Measurements from ENCODE around the gene CACYBP.

CACYBP gene

DNA sequence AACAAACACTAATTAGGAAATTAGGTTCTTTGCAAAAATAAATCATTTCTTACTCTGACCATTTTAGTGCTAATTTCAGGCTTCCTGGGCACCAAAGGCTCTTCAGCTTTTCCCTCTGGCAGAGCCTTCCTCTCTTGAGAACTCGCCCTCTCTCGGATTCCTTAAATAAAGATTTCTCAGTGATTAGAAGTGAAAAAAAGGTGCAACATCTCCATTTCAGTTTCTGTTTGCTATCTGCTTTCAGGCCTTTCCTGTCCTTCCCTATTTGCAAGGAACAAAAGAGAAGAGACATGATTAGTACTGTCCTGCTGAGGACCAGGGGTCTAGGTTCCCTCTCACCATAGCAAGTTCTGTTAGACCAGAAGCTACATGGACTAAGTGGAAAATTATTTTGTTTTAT lies 27.8 kb upstream of the CACYBP start:
- DNase-seq (ENCODE audit: low read depth in 2 of 2, low spot score in 1 of 2) = no peak

DNA sequence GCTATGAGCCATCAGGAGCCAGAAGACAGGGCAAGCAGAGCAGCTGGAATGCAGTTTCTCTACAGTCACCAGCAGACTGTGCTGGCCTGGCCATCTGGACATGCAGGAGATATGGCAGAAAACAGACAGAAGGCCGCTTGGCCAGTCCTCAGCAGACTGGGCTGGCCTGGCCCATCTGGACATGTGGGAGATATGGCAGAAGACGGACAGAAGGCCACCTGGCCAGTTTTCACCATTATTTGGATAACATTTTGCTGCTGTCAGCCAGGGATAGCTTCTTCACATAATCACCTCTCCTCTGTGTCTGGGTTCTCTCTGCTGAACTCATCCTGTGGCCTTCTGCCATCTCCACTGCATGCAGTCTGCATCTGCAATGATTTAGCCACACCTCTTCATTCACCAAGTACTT lies 25.0 kb upstream of the CACYBP start:
- no peak for DNase-seq (ENCODE audit: low read depth in 2 of 2, low spot score in 1 of 2)

DNA sequence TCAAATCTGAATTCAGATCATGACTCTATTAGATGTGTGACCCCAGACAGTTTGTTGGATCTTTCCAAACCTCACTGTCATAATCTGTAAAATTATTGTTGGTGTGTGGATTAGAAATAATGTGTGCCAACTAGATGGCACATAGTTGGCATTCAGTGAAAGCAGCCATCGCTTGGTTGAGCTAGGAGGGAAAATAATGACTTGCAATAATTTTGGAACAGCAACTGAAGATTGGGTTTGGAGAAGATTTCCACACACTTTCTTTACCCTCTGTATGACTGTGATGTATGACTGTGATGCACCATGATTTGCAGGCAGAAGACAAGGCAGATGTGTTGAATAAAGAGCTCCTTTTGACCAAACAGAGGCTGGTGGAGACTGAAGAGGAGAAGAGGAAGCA lies 24.0 kb upstream of the CACYBP start:
- no peak for DNase-seq (ENCODE audit: low read depth in 2 of 2, low spot score in 1 of 2)

- DNase-seq (ENCODE audit: low read depth in 2 of 2, low spot score in 1 of 2) = no peak
These were observed 23.2 kb upstream of the CACYBP start for GRCh38 chr1:174976436-174977108.

DNA sequence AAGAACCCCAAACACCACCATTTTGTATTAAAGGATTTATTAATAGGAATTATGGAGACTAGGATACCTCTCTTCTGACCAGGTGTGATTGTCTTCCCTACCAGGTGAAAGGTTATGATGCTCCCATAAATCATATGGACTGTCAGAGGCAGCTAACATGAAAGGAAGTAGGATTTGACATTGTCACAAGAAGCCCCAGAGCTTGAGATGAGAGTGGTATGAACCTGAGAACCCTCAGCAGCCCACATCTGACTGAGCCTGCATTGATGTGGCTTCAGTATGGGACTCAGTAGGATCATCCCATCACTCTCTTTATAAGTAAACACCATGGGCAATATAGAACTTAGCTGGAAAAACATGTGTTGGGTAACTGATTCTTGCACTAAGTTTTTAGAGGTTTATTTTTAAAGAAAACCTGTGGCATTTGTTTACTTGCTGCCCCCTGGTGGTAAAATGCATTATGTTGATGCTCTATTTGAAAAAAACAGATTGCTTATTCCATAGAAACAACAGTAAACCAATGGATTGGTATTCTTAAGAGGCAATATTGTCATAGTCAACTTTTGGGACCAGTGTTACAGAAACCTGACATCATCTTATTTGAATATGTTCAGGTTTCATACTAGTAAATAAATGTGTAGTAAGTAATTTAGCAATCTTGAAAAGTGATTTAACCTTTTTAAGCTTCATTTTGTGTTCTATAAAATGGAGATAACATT lies 16.6 kb upstream of the CACYBP start:
- no peak for DNase-seq (ENCODE audit: low read depth in 2 of 2, low spot score in 1 of 2)

- DNase-seq (ENCODE audit: low read depth in 2 of 2, low spot score in 1 of 2) = no peak
These were observed 14.8 kb upstream of the CACYBP start for GRCh38 chr1:174984952-174985351.

DNA sequence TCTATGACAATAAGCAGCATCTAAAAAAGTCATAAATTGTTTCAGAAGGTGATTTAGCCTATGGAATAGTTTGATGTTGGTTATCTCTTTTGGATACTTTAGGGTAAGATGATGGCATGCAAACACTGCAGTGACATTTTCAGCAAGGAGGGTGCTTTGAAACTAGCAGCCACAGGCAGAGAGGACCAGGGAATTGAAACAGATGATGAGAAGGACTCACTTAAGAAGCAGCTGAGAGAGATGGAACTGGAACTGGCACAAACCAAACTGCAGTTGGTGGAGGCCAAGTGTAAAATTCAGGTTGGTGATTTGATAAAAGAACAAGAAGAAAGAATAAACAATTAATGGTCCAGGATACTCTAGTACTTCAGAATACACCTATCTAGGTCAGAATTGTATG lies 11.2 kb upstream of the CACYBP start:
- DNase-seq (ENCODE audit: low read depth in 2 of 2, low spot score in 1 of 2) = no peak

- DNase-seq (ENCODE audit: low read depth in 2 of 2, low spot score in 1 of 2) = no peak
These were observed 10.8 kb upstream of the CACYBP start for GRCh38 chr1:174988986-174989385.

GRCh38 chr1:174989536-174990220 lies 10.1 kb upstream of the CACYBP start:
- no peak for DNase-seq (ENCODE audit: low read depth in 2 of 2, low spot score in 1 of 2)

GRCh38 chr1:174990382-174990999 lies 9.3 kb upstream of the CACYBP start:
- DNase-seq (ENCODE audit: low read depth in 2 of 2, low spot score in 1 of 2) = no peak

DNA sequence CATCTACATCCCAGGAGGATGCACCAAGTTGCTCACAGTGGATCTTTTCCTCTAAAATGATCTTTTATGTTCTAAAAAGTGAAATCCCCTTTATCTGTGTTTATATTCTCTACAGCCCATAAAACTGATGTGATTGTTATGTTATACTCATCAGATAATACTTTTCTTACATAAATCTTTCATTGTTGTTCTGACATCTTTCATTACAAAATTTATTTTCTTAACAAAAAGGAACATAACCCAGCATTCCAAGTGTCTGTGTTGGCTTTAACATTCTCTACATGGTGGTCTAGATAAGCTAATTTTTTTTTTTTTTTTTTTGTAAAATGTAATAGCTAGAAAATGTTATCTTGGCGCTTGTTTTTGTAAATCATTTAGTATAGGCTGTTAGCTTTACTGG lies 8.3 kb upstream of the CACYBP start:
- no peak for DNase-seq (ENCODE audit: low read depth in 2 of 2, low spot score in 1 of 2)

DNA sequence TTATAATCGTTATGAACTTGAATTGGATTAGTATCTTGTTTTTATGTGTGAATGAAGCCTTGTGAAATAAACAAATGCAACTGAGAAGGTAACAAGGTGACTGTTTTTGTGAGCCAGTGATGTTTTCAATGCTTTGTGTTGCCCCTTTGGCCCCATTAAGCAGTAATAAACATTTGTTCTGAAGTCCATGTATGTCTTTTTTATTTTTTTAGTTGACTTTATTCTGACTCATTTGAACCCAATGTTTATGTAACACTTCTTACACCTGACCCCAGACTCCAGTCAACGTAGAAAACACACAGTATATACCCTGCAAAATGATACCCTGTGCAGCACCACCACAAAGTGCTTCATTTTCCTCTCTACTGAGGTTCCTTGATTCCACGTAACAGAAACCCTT lies 4.6 kb upstream of the CACYBP start:
- no peak for DNase-seq (ENCODE audit: low read depth in 2 of 2, low spot score in 1 of 2)

DNA sequence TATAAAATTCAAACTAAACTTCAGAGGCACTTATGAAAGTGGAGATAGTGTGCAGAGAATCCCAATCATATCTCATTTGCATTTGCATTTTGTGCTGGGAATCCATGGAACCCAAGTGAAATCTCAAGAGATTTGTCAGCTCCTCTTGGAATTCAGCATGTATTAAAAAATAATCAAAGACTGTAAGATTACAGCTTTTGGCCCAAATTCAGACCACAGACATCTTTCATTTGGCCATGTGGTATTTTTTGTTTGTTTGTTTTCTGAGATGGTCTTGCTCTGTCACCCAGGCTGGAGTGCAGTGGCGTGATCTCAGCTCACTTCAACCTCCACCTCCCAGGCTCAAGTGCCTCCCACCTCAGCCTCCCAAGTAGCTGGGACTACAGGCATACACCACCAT lies 3.8 kb upstream of the CACYBP start:
- DNase-seq (ENCODE audit: low read depth in 2 of 2, low spot score in 1 of 2) = no peak

DNA sequence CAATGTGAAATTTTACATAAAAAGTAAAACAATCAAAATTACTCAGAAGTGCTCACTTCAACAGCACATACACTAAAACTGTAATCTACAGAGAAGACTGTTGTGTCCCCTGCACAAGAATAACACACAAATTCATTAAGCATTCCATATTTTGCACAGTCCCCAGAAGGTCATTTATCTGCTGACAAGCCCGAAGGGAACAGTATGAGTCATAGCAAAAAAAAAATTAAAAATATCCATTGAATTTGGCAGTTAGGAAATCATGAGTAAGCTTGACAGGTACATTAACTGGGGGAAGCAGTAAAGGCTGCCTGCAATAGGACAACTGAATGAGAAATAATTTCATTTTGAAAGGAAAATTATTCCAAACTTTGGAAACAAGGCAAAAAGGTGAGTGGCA lies 3.3 kb upstream of the CACYBP start:
- no peak for DNase-seq (ENCODE audit: low read depth in 2 of 2, low spot score in 1 of 2)

DNA sequence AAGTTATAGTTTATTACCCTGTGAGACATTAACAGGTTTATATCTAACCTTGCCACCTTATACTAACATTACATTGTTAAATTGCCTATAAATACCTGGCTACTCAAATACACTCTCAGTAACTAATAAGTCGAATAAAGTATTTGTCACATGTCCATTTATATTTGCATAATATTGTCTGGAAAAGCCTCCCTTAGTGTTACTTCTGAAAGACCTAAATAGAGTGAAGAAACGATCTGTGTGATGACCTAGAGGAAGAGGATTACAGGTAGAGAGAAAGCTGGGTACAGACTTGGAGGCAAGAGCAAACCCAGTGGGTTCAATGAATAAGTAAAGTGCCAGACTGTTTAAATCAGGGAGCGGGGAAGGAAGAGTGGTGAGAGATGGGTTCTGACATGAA lies 2.7 kb upstream of the CACYBP start:
- DNase-seq (ENCODE audit: low read depth in 2 of 2, low spot score in 1 of 2) = no peak

DNA sequence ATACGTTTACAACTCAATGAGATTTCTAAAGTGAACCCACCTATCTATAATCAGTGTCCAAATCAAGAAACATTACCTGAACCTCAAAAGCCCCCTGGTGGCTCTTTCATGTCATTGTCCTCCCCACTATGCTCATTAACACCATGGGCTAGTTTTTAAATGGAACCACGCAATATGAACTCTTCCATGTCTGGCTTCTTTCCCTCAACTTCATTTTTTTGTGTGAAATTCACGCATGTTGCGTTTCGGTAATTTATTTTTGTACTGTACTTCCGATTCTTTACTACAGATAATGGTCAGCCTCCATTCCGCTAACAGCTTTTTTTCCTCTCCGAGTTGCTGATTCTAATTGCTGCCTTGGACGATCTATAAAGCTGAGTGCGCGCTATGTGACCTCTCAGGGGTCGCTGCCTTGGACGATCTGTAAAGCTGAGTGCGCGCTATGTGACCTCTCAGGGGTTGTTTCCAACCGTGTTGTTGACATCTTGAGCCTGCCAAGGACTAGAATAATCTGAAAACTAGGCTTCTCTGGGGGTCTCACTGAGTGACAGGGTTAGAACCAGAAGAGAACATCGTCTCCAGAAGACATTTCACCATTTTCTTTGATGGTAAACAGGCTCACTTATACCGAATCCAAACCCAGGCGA lies 1.1 kb upstream of the CACYBP start:
- DNase-seq (ENCODE audit: low read depth in 2 of 2, low spot score in 1 of 2) = no peak

GRCh38 chr1:174999216-174999935 lies 371 bp upstream of the CACYBP start:
- DNase-seq (ENCODE audit: low read depth in 2 of 2, low spot score in 1 of 2) = peak; percentile 93 to 94

GRCh38 chr1:175000697-175001187 lies 995 bp downstream of the CACYBP start:
- DNase-seq (ENCODE audit: low read depth in 2 of 2, low spot score in 1 of 2) = no peak

DNA sequence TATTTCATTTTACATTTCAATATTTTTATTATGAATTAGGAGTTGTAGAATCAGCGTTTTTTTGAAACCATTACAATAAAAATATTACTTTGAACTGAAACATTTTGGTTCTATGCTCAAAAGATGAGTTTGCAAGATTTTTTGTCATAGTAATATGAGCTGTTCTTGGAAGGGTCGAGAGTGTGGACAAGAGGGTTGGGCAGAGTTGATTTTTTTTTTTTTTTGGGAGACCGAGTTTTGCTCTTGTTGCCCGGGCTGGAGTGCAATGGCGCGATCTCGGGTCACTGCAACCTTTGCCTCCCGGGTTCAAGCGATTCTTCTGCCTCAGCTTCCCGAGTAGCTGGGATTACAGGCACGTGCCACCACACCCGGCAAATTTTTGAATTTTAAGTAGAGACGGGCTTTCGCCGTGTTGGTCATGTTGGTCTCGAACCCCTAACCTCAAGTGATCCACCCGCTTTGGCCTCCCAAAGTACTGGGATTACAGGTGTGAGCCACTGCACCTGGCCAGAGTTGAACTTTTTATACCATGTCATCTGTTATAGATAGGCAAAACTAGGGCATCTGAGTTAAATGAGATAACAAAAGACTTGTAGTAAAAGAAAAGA lies 3.3 kb downstream of the CACYBP start:
- no peak for DNase-seq (ENCODE audit: low read depth in 2 of 2, low spot score in 1 of 2)

- DNase-seq (ENCODE audit: low read depth in 2 of 2, low spot score in 1 of 2) = no peak
These were observed 3.8 kb downstream of the CACYBP start for GRCh38 chr1:175003521-175003920.

Data from stimulated activated CD8-positive, alpha-beta memory T cell treated with anti-CD3 and anti-CD28 coated beads, Interleukin-4, amount 100 ng/mL, for 4 hours (primary cell).